ENCODE data around the gene UFD1.

DNA sequence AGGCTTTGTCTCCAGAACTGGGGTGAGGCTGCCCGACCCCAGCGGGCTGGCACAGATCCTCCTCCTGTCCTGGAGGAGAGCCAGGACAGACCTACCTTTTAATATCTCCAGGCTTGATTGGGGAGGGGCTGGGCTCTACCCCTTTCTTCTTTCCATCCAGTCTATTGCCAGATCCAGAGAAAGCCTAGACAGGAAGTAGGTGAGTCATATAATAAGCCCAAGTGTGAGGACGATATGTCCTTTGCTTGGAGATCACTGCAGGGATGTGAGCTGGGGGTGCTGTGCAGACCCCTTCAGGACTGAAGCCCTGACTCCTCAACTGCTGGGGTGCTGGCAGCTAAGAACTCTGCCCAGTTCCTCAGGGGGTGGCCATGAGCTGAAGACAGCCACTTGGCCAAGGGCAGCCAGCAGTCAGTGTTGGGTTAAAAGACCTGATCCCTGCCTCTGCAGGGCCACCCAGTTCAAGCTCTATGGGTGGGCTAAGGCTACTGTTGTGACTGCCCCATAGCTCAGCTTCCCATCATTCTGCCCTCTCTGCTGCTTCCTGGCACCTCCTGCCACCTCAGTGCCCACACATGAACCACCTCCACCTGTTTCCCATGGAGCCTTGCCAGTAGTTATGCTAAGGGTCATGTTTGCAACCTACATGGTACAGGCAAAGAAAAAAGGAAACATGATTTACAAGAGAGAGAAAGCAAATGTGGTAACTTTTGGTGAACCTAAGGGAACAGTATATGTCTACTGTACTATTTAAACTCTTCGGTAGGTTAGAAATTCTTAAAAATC lies 23.2 kb downstream of the UFD1 start:
- TF ChIP-seq, protein P1, sequence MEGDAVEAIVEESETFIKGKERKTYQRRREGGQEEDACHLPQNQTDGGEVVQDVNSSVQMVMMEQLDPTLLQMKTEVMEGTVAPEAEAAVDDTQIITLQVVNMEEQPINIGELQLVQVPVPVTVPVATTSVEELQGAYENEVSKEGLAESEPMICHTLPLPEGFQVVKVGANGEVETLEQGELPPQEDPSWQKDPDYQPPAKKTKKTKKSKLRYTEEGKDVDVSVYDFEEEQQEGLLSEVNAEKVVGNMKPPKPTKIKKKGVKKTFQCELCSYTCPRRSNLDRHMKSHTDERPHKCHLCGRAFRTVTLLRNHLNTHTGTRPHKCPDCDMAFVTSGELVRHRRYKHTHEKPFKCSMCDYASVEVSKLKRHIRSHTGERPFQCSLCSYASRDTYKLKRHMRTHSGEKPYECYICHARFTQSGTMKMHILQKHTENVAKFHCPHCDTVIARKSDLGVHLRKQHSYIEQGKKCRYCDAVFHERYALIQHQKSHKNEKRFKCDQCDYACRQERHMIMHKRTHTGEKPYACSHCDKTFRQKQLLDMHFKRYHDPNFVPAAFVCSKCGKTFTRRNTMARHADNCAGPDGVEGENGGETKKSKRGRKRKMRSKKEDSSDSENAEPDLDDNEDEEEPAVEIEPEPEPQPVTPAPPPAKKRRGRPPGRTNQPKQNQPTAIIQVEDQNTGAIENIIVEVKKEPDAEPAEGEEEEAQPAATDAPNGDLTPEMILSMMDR (IDR thresholded peaks at IDR 0.05), result no peak
- TF ChIP-seq POLR2AphosphoS5 (IDR thresholded peaks at IDR 0.05), result no peak
- TF ChIP-seq POLR2A (IDR thresholded peaks at IDR 0.05), result no peak
